Nephron (organoid): ENCODE data around the gene CD59.

Source experiments
- H3K27ac Mint-ChIP-seq, 3 experiments: 2 replicates each; pipeline ENCODE4 v1.8.0; 2020; ENCODE audit warnings: mixed read lengths in 3 of 3, mild to moderate bottlenecking in 2 of 3, moderate library complexity in 1 of 3
- H3K27me3 Mint-ChIP-seq: 2 replicates; pipeline ENCODE4 v1.8.0; 2021; ENCODE audit warnings: low read depth, mild to moderate bottlenecking, moderate library complexity, mixed read lengths
- H3K36me3 Mint-ChIP-seq: 2 replicates; pipeline ENCODE4 v1.8.0; 2020; ENCODE audit warnings: low read depth, mixed read lengths
- H3K4me1 Mint-ChIP-seq: 2 replicates; pipeline ENCODE4 v1.8.0; 2020; ENCODE audit warnings: mixed read lengths
- H3K4me3 Mint-ChIP-seq, 3 experiments: 2 replicates each; pipeline ENCODE4 v1.8.0; 2020; ENCODE audit warnings: mild to moderate bottlenecking in 3 of 3, mixed read lengths in 3 of 3, moderate library complexity in 2 of 3
- H3K9me3 Mint-ChIP-seq: 2 replicates; pipeline ENCODE4 v1.8.0; 2020; ENCODE audit warnings: mixed read lengths
- TF ChIP-seq, protein P1 (sequence below), 3 experiments: fragments of 200-600 bp; sonication (generic); IDR thresholded peaks; one replicate each; pipeline ENCODE4 v1.5.0; 2021; ENCODE audit warnings: antibody characterized with exemption in 3 of 3; ENCODE audit not compliant: unreplicated experiment in 3 of 3

The CD59 gene

DNA sequence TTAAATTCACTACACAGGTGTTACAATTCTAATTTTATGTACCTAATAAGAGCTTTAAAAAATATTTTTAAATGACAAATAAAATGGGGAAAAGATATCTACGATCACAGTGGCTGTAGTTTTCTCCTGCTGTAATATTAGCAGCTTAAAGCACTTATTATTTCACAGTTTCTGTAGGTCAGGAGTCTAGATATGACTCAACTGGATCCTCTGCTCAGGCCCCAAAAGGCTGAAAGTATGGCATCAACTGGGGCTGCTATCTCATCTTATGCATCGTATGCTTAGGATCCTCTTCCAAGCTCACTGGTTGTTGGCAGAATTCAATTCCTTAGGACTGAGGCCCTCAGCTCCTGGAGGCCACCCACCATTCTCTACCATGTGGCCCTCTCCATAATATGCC, 25.2 kb upstream of the CD59 start:
- TF ChIP-seq, protein P1, sequence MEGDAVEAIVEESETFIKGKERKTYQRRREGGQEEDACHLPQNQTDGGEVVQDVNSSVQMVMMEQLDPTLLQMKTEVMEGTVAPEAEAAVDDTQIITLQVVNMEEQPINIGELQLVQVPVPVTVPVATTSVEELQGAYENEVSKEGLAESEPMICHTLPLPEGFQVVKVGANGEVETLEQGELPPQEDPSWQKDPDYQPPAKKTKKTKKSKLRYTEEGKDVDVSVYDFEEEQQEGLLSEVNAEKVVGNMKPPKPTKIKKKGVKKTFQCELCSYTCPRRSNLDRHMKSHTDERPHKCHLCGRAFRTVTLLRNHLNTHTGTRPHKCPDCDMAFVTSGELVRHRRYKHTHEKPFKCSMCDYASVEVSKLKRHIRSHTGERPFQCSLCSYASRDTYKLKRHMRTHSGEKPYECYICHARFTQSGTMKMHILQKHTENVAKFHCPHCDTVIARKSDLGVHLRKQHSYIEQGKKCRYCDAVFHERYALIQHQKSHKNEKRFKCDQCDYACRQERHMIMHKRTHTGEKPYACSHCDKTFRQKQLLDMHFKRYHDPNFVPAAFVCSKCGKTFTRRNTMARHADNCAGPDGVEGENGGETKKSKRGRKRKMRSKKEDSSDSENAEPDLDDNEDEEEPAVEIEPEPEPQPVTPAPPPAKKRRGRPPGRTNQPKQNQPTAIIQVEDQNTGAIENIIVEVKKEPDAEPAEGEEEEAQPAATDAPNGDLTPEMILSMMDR (IDR thresholded peaks at IDR 0.05; ENCODE audit: unreplicated experiment in 3 of 3) = no peak
- Mint-ChIP-seq H3K9me3 (peaks cover 16% of the 10 kb centered on the region), H3K36me3 (peaks cover 93% of the 10 kb centered on the region), H3K4me3 (no peak overlapping the region), H3K27me3 (no peaks in the 10 kb centered on the region), H3K27ac (no peak overlapping the region), H3K4me1 (no peaks in the 10 kb centered on the region)

DNA sequence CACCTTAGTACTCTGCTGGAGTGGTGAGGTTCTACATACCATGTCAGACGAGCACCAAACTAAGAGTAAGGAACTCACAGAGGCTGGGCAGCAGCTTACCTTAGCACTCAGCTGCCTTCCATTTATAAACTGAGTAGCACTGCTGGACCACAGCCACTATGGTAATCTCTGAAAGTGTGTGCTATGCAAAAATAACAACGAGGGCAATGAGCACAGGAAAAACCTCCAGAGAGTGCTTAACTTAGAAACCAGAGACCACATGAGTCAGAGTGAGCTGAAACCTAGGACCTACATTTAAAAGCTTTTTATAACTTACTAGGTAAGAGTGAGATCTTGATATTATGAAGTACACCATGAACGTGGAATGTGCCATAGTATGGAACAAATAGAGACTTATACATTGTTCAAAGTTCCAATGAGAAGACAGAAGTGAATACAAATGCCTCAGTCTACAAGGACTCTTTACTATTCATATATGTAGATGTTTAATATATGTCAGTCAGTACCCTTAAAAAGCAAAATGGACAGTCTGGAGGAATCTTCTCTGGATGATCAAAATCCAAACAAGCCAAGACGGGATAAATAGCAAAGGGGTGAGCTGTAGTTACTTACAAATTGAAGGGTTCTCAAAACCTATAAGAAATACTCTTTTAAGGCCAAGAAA, 17.2 kb upstream of the CD59 start:
- H3K27me3 Mint-ChIP-seq = no peaks in the 10 kb centered on the region
- no peak overlapping the region for H3K27ac Mint-ChIP-seq
- H3K36me3 Mint-ChIP-seq = peaks cover 49% of the 10 kb centered on the region
- H3K4me1 Mint-ChIP-seq = peaks cover 7% of the 10 kb centered on the region
- H3K9me3 Mint-ChIP-seq = no peaks in the 10 kb centered on the region
- TF ChIP-seq, protein P1 (IDR thresholded peaks at IDR 0.05; ENCODE audit: unreplicated experiment in 3 of 3) = no peak
- no peak overlapping the region for H3K4me3 Mint-ChIP-seq

DNA sequence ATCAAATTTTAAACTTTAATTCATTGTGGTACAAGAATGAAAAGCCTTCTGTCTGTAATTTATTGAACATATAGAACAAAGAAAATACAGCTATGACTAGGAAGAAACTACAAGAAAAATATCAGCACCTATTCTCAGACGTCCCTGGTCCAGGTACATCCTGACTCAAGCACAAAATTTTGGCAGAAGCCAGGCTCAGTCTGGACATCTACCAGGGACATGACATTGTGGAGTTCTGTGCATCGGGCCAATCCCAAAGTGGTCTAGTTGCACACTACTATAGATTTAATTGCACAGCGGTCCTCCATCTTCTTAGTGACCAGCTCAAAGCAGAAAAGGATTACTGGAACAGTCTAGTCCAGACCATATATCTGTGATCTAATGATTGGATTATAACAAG, 15.7 kb upstream of the CD59 start:
- Mint-ChIP-seq H3K27ac (no peak overlapping the region), H3K36me3 (peaks cover 48% of the 10 kb centered on the region), H3K27me3 (no peaks in the 10 kb centered on the region), H3K4me1 (peaks cover 7% of the 10 kb centered on the region), H3K4me3 (no peak overlapping the region), H3K9me3 (no peaks in the 10 kb centered on the region)
- TF ChIP-seq, protein P1 (IDR thresholded peaks at IDR 0.05; ENCODE audit: unreplicated experiment in 3 of 3) = no peak

DNA sequence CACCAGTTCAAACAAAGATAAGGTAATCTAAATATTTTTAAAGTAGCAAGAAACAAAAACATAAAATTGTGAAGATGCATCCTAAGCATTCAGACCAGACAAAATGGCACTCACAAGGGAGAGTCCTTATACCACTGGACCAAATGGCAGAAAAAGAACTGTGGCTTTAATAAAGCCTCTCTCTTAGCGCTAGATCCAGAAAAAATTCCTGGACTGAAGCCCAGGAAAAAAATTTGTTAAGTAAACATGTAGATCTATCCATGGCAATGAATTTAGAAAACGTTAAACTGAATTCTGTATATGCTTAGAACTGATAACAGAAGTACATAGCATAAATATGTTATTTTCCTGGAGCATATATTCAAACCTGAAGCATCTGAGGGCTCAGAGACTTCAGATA, 11.8 kb upstream of the CD59 start:
- peak overlapping the region in 1 of 3 experiments; percentile 10 for H3K27ac Mint-ChIP-seq
- H3K4me1 Mint-ChIP-seq = peaks cover under 1% of the 10 kb centered on the region
- TF ChIP-seq, protein P1 (IDR thresholded peaks at IDR 0.05; ENCODE audit: unreplicated experiment in 3 of 3) = no peak
- no peaks in the 10 kb centered on the region for H3K9me3 Mint-ChIP-seq
- no peak overlapping the region for H3K4me3 Mint-ChIP-seq
- peaks cover 35% of the 10 kb centered on the region for H3K36me3 Mint-ChIP-seq
- H3K27me3 Mint-ChIP-seq = no peaks in the 10 kb centered on the region

DNA sequence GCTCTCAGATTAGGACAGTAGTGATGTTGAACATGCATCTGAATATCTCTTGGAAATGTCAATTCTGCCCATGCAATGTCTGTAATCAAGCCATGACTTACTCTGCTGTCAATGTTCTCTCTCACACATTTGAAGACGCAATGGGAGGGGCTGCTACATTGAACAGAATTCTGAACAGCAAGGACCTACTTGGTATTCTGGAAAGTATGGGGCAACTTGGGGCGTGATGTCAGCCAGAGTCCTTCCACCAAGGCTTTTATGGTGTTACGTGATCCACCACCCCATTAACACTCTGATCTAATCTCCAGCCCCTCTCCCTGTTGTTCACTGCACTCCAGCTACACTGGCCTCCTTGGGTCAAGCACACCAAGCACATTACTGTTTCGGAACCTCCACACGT, 7.1 kb upstream of the CD59 start:
- H3K4me3 Mint-ChIP-seq = no peak overlapping the region
- H3K9me3 Mint-ChIP-seq = no peaks in the 10 kb centered on the region
- H3K36me3 Mint-ChIP-seq = peaks cover 30% of the 10 kb centered on the region
- H3K4me1 Mint-ChIP-seq = peaks cover under 1% of the 10 kb centered on the region
- TF ChIP-seq, protein P1 (IDR thresholded peaks at IDR 0.05; ENCODE audit: unreplicated experiment in 3 of 3) = no peak
- no peak overlapping the region for H3K27ac Mint-ChIP-seq
- H3K27me3 Mint-ChIP-seq = peaks cover 3% of the 10 kb centered on the region

DNA sequence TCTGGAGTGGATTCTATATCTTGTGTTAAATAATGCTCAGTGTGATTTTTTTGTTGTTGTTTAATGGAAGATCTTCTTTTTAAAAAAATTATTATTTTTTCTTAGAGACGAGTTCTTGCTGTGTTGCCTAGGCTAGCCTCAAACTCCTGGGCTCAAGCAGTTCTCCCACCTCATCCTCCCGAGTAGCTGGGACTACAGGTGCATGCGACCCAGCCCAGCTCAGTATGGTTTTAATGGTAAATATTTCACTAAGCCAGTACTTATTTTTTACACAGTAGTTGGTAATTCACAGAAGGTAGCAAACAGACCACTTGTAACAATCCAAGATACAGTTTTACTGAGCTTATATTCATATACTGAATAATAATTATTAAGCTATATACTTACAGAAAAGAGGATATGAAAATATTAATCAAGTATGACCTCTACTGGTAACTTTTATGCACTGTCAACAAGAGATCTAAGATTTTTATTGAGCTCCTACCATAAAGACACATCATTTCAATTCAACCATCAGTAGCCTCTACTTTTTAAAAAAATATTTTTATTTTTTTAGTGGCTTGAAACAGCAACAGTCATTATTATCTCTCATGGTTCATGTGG, 6.1 kb upstream of the CD59 start:
- TF ChIP-seq, protein P1 (IDR thresholded peaks at IDR 0.05; ENCODE audit: unreplicated experiment in 3 of 3) = peak; percentile 31 to 60 (median 35)
- Mint-ChIP-seq H3K9me3 (no peaks in the 10 kb centered on the region), H3K36me3 (peaks cover 27% of the 10 kb centered on the region), H3K27ac (no peak overlapping the region), H3K27me3 (peaks cover 3% of the 10 kb centered on the region), H3K4me1 (peaks cover 10% of the 10 kb centered on the region), H3K4me3 (no peak overlapping the region)
